ENCODE measurements around the gene MAP3K4.

Gene MAP3K4

DNA sequence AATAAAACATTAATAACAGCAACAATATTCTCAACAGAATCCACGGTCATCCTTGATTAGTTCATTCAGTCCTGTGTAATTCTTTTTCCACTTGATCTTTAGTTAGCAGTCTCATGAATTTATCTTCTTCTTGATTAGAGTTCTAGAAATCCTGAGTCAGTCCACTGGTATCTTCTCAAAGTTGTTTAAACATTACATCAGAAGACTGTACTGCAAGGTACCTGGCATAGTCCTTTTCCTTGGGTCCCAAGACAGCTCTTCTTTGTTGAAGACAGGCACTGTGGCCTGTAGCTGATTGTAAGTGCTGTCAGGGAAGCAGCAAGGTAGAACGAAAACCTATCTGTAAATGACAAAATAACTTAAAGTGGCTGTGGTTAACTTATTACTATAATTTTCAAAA, 11.8 kb downstream of the MAP3K4 start:
- WGBS (ENCODE audit: insufficient coverage, insufficient read length), result no CpG with 5 or more reads among the region's 2 CpGs
- H3K9me3 ChIP-seq (ENCODE audit: control insufficient read depth, insufficient read depth, low read length), result no peaks in the 10 kb centered on the region
- no peak overlapping the region for H3K27ac ChIP-seq (ENCODE audit: low read length)
- H3K4me1 ChIP-seq (ENCODE audit: control insufficient read depth, insufficient read depth, low read length), result 0 out of 2 replicates have a peak, but pooled peaks cover 1% of the 10 kb centered on the region
- H3K4me3 ChIP-seq (ENCODE audit: low read length), result no peak overlapping the region
- no peaks in the 10 kb centered on the region for H3K36me3 ChIP-seq (ENCODE audit: control insufficient read depth, insufficient read depth, low read length)
- no peaks in the 10 kb centered on the region for H3K27me3 ChIP-seq (ENCODE audit: control insufficient read depth, insufficient read depth, low read length)
- DNase-seq (ENCODE audit: low read depth, low spot score), result no peak

DNA sequence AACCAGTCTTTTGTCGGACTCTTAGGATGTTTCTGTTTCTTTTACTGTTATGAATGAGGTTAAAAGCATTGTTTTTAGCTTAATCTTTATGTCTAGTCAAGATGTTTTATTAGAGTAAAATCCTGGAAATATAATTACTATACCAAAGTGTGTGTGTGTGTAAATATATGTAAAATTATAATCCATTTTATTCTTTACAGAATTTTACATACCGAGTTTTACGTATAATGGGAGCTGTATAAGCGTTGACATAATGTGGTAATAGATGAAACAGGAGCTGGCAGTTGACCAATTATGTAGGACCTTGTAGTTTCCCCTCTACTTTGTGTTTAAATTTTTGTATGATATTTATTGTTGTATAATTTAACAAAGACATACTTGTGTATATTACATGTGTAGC, 16.7 kb downstream of the MAP3K4 start:
- no peaks in the 10 kb centered on the region for H3K36me3 ChIP-seq (ENCODE audit: control insufficient read depth, insufficient read depth, low read length)
- DNase-seq (ENCODE audit: low read depth, low spot score), result no peak
- H3K9me3 ChIP-seq (ENCODE audit: control insufficient read depth, insufficient read depth, low read length), result no peaks in the 10 kb centered on the region
- H3K27me3 ChIP-seq (ENCODE audit: control insufficient read depth, insufficient read depth, low read length), result no peaks in the 10 kb centered on the region
- WGBS (ENCODE audit: insufficient coverage, insufficient read length), result no CpG with 5 or more reads among the region's 4 CpGs
- no peak overlapping the region for H3K4me3 ChIP-seq (ENCODE audit: low read length)
- H3K4me1 ChIP-seq (ENCODE audit: control insufficient read depth, insufficient read depth, low read length), result peaks cover 1% of the 10 kb centered on the region; the same call in 1 of the 2 replicates
- no peak overlapping the region for H3K27ac ChIP-seq (ENCODE audit: low read length)

DNA sequence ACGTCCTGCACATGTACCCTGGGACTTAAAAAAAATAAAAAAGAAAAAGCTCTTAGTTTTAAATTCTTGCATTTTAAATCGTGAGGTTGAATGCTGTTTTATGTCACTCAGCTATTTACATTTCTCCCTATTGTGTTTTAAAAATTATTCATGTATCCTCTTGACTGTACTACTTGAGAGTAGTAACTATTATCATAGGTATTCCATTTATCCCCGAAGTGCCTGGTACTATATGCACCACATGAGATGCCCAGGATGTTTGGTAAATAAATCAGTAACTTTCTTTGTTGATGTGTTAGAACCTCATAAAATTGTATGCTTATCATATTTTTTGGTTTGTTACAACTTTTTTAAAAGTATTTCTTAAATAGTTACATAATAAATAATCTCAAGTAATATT, 18.4 kb downstream of the MAP3K4 start:
- Histone ChIP-seq H3K4me1 (ENCODE audit: control insufficient read depth, insufficient read depth, low read length) (peaks cover 3% of the 10 kb centered on the region; the same call in 1 of the 2 replicates), H3K27ac (ENCODE audit: low read length) (no peak overlapping the region), H3K4me3 (ENCODE audit: low read length) (no peak overlapping the region), H3K9me3 (ENCODE audit: control insufficient read depth, insufficient read depth, low read length) (no peaks in the 10 kb centered on the region), H3K27me3 (ENCODE audit: control insufficient read depth, insufficient read depth, low read length) (no peaks in the 10 kb centered on the region), H3K36me3 (ENCODE audit: control insufficient read depth, insufficient read depth, low read length) (no peaks in the 10 kb centered on the region)
- no peak for DNase-seq (ENCODE audit: low read depth, low spot score)
- WGBS (ENCODE audit: insufficient coverage, insufficient read length), result no CpG with 5 or more reads among the region's 3 CpGs

DNA sequence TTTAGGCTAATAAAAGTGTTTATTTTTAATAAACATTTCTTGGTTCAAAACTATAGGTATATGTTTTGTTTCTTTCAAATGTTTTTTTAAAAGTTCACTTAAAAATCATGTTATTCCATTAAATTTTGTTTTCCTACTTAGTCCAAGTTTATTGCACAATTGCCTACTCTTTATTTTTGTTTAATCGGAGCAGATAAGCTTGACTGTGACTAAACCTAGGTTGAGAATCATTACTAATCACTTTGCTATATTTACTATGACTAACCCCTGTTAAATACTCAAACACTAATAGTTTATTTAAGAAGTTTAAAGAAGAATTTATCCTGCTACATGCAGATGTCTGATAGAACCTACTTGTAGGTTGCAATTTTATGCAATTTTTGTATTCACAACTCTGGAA, 18.8 kb downstream of the MAP3K4 start:
- H3K27me3 ChIP-seq (ENCODE audit: control insufficient read depth, insufficient read depth, low read length), result no peaks in the 10 kb centered on the region

DNA sequence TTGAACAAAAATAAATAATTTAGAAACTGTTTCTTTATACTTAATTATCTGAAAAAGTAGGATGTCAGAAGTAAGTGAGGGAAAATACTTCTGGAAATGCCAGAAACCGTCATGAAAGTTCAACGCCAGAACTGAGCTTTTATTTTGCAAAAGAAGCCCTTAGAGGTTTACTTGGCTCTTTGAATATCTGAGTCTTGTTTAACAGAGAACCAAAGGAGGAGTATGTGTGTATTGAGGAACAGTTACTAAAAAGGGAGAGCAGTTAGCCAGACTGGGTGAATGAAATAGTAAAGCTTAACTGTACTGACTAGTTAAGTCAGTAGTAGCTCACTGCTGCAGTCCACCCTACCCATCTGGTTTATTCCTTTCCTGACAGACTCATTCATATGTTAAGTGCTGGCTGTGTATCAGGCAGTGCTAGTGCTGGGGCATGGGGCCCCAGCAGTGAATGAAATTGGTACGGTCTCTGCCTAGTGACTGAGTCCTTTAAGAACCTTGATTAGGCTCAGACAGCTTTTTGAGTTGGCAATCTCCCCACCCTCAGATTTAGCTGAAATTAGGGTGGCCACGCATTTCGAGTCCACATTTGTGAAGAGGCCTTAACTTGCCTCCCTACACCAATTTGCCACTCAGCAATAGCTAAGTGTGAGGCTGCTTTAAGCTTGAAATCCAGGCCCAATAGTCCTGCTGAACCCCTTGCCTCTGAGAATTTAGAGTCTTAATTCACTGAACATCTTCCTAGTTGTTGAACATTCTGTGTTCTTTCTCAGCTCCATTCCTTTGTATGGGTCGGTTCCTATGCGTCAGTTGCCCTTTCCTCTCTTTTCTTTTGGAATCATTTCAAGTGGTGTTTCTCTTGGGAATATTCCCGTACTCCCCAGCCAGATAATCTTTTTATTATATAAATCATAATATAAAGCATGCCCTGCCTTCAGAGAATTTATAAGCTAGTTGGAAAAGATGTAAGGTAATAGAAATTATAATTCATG, 20.2 kb downstream of the MAP3K4 start:
- Histone ChIP-seq H3K4me3 (ENCODE audit: low read length) (no peak overlapping the region), H3K27me3 (ENCODE audit: control insufficient read depth, insufficient read depth, low read length) (no peaks in the 10 kb centered on the region), H3K27ac (ENCODE audit: low read length) (no peak overlapping the region), H3K4me1 (ENCODE audit: control insufficient read depth, insufficient read depth, low read length) (peaks cover 3% of the 10 kb centered on the region; the same call in 1 of the 2 replicates), H3K9me3 (ENCODE audit: control insufficient read depth, insufficient read depth, low read length) (no peaks in the 10 kb centered on the region), H3K36me3 (ENCODE audit: control insufficient read depth, insufficient read depth, low read length) (no peaks in the 10 kb centered on the region)
- no CpG with 5 or more reads among the region's 8 CpGs for WGBS (ENCODE audit: insufficient coverage, insufficient read length)
- DNase-seq (ENCODE audit: low read depth, low spot score), result no peak

More for the DNA sequence above, 18.8 kb downstream of the MAP3K4 start:
- Histone ChIP-seq H3K9me3 (ENCODE audit: control insufficient read depth, insufficient read depth, low read length) (no peaks in the 10 kb centered on the region), H3K4me3 (ENCODE audit: low read length) (no peak overlapping the region), H3K4me1 (ENCODE audit: control insufficient read depth, insufficient read depth, low read length) (peaks cover 3% of the 10 kb centered on the region; the same call in 1 of the 2 replicates), H3K27ac (ENCODE audit: low read length) (no peak overlapping the region), H3K36me3 (ENCODE audit: control insufficient read depth, insufficient read depth, low read length) (no peaks in the 10 kb centered on the region)
- DNase-seq (ENCODE audit: low read depth, low spot score), result no peak
- WGBS (ENCODE audit: insufficient coverage, insufficient read length), result no CpG with 5 or more reads among the region's 1 CpG

DNA sequence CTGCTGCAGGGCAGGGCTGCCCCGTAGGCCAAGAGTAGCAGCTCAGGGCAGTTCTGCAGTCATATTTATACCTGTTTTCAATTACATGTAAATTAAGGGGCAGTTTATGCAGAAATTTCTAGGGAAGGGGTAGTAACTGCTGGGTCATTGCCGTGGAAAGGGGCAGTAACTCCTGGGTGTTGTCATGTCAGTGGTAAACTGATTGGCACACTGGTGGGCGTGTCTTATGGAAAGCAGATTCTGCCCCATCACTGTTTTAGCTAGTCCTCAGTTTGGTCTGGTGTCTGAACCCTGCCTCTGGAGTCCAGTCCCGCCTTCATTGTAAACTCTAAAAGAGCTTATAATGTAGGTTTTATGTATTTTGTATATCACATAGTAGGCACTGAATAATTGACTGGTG, 22.1 kb downstream of the MAP3K4 start:
- Histone ChIP-seq H3K27ac (ENCODE audit: low read length) (no peak overlapping the region), H3K36me3 (ENCODE audit: control insufficient read depth, insufficient read depth, low read length) (no peaks in the 10 kb centered on the region), H3K9me3 (ENCODE audit: control insufficient read depth, insufficient read depth, low read length) (no peaks in the 10 kb centered on the region), H3K27me3 (ENCODE audit: control insufficient read depth, insufficient read depth, low read length) (no peaks in the 10 kb centered on the region), H3K4me1 (ENCODE audit: control insufficient read depth, insufficient read depth, low read length) (peaks cover 3% of the 10 kb centered on the region; the same call in 1 of the 2 replicates), H3K4me3 (ENCODE audit: low read length) (no peak overlapping the region)
- no CpG with 5 or more reads among the region's 4 CpGs for WGBS (ENCODE audit: insufficient coverage, insufficient read length)
- DNase-seq (ENCODE audit: low read depth, low spot score), result no peak

DNA sequence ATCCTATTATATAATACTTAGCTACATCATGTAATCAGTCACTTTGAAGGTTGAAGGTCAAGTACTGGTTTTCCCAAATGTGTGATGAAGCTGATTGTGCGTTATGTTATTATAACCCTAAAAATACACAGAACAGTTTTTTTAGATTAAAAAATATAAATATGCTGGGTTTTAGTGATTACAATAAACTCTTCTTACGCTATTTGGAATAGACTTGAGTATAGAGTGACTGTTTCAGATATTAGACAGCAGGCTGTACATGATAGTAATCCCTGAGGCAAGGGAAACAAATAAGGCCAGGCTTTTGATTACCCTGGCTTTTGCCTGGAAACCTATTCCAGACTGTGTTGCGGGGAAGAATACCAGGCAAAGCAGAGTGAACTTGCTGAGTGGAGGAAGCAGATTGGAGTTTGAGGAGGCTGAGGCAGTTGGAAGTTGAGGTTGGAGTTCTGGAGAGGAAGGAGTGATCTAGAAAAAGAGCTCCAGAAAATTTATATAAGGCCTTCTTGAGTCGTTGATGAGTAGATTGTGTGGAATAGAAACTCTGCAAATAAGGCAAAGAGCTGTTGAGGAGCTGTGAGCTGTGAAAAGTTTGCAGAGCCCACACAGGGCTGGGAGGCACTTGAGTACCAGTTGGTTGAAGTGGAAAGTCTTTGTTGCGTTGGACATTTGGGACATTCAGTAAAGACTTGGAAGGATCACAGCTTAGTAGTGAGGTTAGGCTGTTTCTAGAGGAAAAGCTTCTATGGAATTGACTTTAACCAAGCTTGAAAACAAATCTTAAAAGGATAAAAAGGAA, 26.4 kb downstream of the MAP3K4 start:
- no CpG with 5 or more reads among the region's 5 CpGs for WGBS (ENCODE audit: insufficient coverage, insufficient read length)
- H3K27ac ChIP-seq (ENCODE audit: low read length), result no peak overlapping the region
- H3K4me1 ChIP-seq (ENCODE audit: control insufficient read depth, insufficient read depth, low read length), result 0 out of 2 replicates have a peak, but pooled peaks cover 2% of the 10 kb centered on the region
- no peak overlapping the region for H3K4me3 ChIP-seq (ENCODE audit: low read length)
- no peak for DNase-seq (ENCODE audit: low read depth, low spot score)
- H3K27me3 ChIP-seq (ENCODE audit: control insufficient read depth, insufficient read depth, low read length), result no peaks in the 10 kb centered on the region
- H3K9me3 ChIP-seq (ENCODE audit: control insufficient read depth, insufficient read depth, low read length), result no peaks in the 10 kb centered on the region
- 0 out of 2 replicates have a peak, but pooled peaks cover 2% of the 10 kb centered on the region for H3K36me3 ChIP-seq (ENCODE audit: control insufficient read depth, insufficient read depth, low read length)

DNA sequence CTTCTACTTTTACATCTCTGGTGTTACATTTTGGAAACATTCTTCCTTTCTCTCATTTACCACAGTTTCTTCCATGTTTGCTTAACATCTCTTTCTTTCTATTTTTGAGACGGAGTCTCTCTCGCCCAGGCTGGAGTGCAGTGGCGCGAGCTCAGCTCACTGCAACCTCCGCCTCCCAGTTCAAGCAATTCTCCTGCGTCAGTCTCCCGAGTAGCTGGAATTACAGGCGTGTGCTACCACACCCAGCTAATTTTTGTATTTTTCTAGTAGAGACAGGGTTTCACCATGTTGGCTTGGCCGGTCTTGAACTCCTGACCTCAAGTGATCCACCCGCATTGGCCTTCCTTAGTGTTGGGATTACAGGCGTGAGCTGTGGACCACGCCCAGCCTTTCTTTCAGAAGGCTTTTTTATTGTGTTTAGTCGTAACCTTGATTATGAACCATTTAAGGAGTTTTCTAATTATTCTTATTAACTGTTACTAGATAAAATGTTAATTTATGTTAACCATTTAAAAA, 27.8 kb downstream of the MAP3K4 start:
- H3K27me3 ChIP-seq (ENCODE audit: control insufficient read depth, insufficient read depth, low read length), result no peaks in the 10 kb centered on the region
- H3K27ac ChIP-seq (ENCODE audit: low read length), result no peak overlapping the region
- WGBS (ENCODE audit: insufficient coverage, insufficient read length), result no CpG with 5 or more reads among the region's 13 CpGs
- DNase-seq (ENCODE audit: low read depth, low spot score), result no peak
- H3K4me1 ChIP-seq (ENCODE audit: control insufficient read depth, insufficient read depth, low read length), result no peaks in the 10 kb centered on the region
- H3K9me3 ChIP-seq (ENCODE audit: control insufficient read depth, insufficient read depth, low read length), result no peaks in the 10 kb centered on the region
- H3K36me3 ChIP-seq (ENCODE audit: control insufficient read depth, insufficient read depth, low read length), result 0 out of 2 replicates have a peak, but pooled peaks cover 2% of the 10 kb centered on the region
- H3K4me3 ChIP-seq (ENCODE audit: low read length), result no peak overlapping the region

DNA sequence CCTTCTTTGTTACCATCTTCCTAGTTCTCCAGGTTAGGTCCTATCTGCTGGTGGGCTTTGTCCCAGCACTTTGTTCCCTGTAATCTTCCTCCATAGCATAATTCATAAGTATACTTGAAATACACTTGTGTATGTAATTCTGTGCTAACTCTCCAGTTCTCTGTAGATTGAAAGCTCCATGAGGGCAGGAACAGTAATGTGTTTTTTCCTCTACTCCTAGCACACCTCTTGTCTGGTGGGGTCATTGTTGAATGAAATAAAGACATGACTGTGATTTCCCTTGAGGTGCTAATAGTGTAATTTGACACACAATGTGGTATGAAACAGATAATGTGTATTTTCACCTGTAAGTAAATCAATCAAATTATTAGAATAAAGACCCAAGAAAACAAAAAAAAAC, 30.0 kb downstream of the MAP3K4 start:
- Histone ChIP-seq H3K27ac (ENCODE audit: low read length) (no peak overlapping the region), H3K4me1 (ENCODE audit: control insufficient read depth, insufficient read depth, low read length) (no peaks in the 10 kb centered on the region), H3K9me3 (ENCODE audit: control insufficient read depth, insufficient read depth, low read length) (no peaks in the 10 kb centered on the region), H3K4me3 (ENCODE audit: low read length) (no peak overlapping the region), H3K27me3 (ENCODE audit: control insufficient read depth, insufficient read depth, low read length) (no peaks in the 10 kb centered on the region), H3K36me3 (ENCODE audit: control insufficient read depth, insufficient read depth, low read length) (0 out of 2 replicates have a peak, but pooled peaks cover 2% of the 10 kb centered on the region)
- DNase-seq (ENCODE audit: low read depth, low spot score), result no peak
